H1 (cell line): ENCODE measurements around the gene JUN. TPM values are rescaled to one million over a fixed set of nuclear protein-coding genes. Genes with fewer than 3 reads are reported as not detected.

ENCODE experiments used
- CTCF ChIA-PET: fragments of 300-600 bp; sonication (Branson Sonifier 250); formaldehyde crosslinking; loops from one replicate; lab custom pipeline; 2021; ENCODE audit not compliant: partially characterized antibody; lab: Charles Lee
- POLR2A ChIA-PET: fragments of 300-600 bp; sonication (Branson Sonifier 250); formaldehyde crosslinking; loops from one replicate; lab custom pipeline; 2021; ENCODE audit warnings: inconsistent platforms; ENCODE audit not compliant: partially characterized antibody; lab: Charles Lee
- DNase-seq, 2 experiments: peaks; one replicate each; pipeline versions ENCODE4 v3.0.0 to v3.0.0-alpha.2; 2010 to 2022; ENCODE audit warnings: low spot score in 2 of 2, low read depth in 1 of 2, mixed read lengths in 1 of 2
- FAIRE-seq: peaks from 2 replicates; lab custom pipeline; 2011; peaks lifted over from hg19 to GRCh38; lab: Jason Lieb, UNC
- H2AFZ ChIP-seq: 2 replicates; pipeline ENCODE4 v1.8.1; 2012; ENCODE audit warnings: low read length, inconsistent platforms
- H2AK5ac ChIP-seq: 2 replicates; pipeline ENCODE4 v1.6.1; 2013; ENCODE audit warnings: low read depth, low read length
- H2BK120ac ChIP-seq: replicated peaks from 2 replicates; pipeline ENCODE3; 2013; ENCODE audit warnings: low read depth, low read length, inconsistent platforms
- H2BK12ac ChIP-seq: 2 replicates; pipeline ENCODE4 v1.6.1; 2013; ENCODE audit warnings: low read depth, low read length
- H2BK15ac ChIP-seq: 2 replicates; pipeline ENCODE4 v1.6.1; 2013; ENCODE audit warnings: low read length
- H2BK20ac ChIP-seq: 2 replicates; pipeline ENCODE4 v1.6.1; 2013; ENCODE audit warnings: low read length
- H2BK5ac ChIP-seq: 2 replicates; pipeline ENCODE4 v1.6.1; 2013; ENCODE audit warnings: low read depth, low read length
- H3K14ac ChIP-seq: 2 replicates; pipeline ENCODE4 v1.6.1; 2013; ENCODE audit warnings: inconsistent platforms; ENCODE audit not compliant: insufficient read length
- H3K18ac ChIP-seq: 2 replicates; pipeline ENCODE4 v1.6.1; 2013; ENCODE audit warnings: low read length; ENCODE audit errors: extremely low read depth
- H3K23ac ChIP-seq: 2 replicates; pipeline ENCODE4 v1.6.1; 2013; ENCODE audit warnings: inconsistent platforms; ENCODE audit not compliant: insufficient read length
- H3K23me2 ChIP-seq: 2 replicates; pipeline ENCODE4 v1.6.1; 2013; ENCODE audit warnings: low read depth, low read length
- H3K27ac ChIP-seq: 2 replicates; pipeline ENCODE4 v1.6.1; 2011; ENCODE audit warnings: low read depth, low read length, inconsistent platforms
- H3K27me3 ChIP-seq, 4 experiments: replicated peaks in 1 of 4; 1 replicate in 1 of 4; 2 replicates in 3 of 4; pipeline versions ENCODE4 v1.6.1 to v1.8.1; 2011 to 2013; ENCODE audit warnings: low read length in 3 of 4, mild to moderate bottlenecking in 3 of 4, inconsistent platforms in 2 of 4, mixed read lengths in 2 of 4, moderate library complexity in 1 of 4; ENCODE audit not compliant: control insufficient read depth in 3 of 4, insufficient read depth in 3 of 4; ENCODE audit errors: extremely low read depth in 1 of 4
- H3K36me3 ChIP-seq, 4 experiments: 2 replicates each; pipeline versions ENCODE4 v1.6.1 to v1.8.1; 2011 to 2013; ENCODE audit warnings: mild to moderate bottlenecking in 4 of 4, low read length in 3 of 4, moderate library complexity in 2 of 4, control low read depth in 1 of 4, inconsistent platforms in 1 of 4; ENCODE audit not compliant: insufficient read depth in 4 of 4, control insufficient read depth in 2 of 4
- H3K4ac ChIP-seq: replicated peaks from 2 replicates; pipeline ENCODE3; 2013; ENCODE audit warnings: low read length, low read depth, mixed read lengths, inconsistent platforms; ENCODE audit not compliant: insufficient read length
- H3K4me1 ChIP-seq, 4 experiments: replicated peaks in 1 of 4; 1 replicate in 1 of 4; 2 replicates in 3 of 4; pipeline versions ENCODE4 v1.6.1 to v1.8.1; 2011 to 2013; ENCODE audit warnings: low read length in 3 of 4, inconsistent platforms in 2 of 4, mixed read lengths in 1 of 4; ENCODE audit not compliant: insufficient read depth in 4 of 4, control insufficient read depth in 3 of 4
- H3K4me2 ChIP-seq, 2 experiments: 2 replicates each; pipeline versions ENCODE4 v1.6.1 to v1.8.1; 2011 to 2013; ENCODE audit warnings: low read depth in 2 of 2, low read length in 2 of 2, control low read depth in 1 of 2, inconsistent platforms in 1 of 2, mild to moderate bottlenecking in 1 of 2; ENCODE audit not compliant: insufficient read depth in 1 of 2
- H3K4me3 ChIP-seq, 4 experiments: fragments of 200-600, 300-600 bp in 1 of 4; sonication (generic), shearing (Covaris generic), sonication (Bioruptor Twin) in 1 of 4; 2 replicates each; pipeline versions ENCODE4 v1.5.1 to v1.8.1; 2011 to 2016; ENCODE audit warnings: low read length in 4 of 4, low read depth in 3 of 4, control low read depth in 2 of 4, inconsistent platforms in 2 of 4, mild to moderate bottlenecking in 2 of 4, mixed read lengths in 1 of 4, moderate library complexity in 1 of 4; ENCODE audit not compliant: insufficient read depth in 2 of 4; ENCODE audit errors: extremely low read depth in 1 of 4
- H3K56ac ChIP-seq: replicated peaks from 2 replicates; pipeline ENCODE3; 2013; ENCODE audit warnings: low read depth, mild to moderate bottlenecking, mixed read lengths, low read length, inconsistent platforms; ENCODE audit not compliant: insufficient read length
- H3K79me1 ChIP-seq: 2 replicates; pipeline ENCODE4 v1.6.1; 2013; ENCODE audit warnings: low read depth, low read length, control low read depth
- H3K79me2 ChIP-seq, 2 experiments: 2 replicates each; pipeline versions ENCODE4 v1.6.1 to v1.8.1; 2012 to 2013; ENCODE audit warnings: low read length in 2 of 2, mild to moderate bottlenecking in 2 of 2, inconsistent platforms in 1 of 2; ENCODE audit not compliant: insufficient read depth in 2 of 2, control insufficient read depth in 1 of 2
- H3K9ac ChIP-seq, 4 experiments: replicated peaks in 1 of 4; 1 replicate in 1 of 4; 2 replicates in 3 of 4; pipeline versions ENCODE4 v1.6.1 to v1.8.1; 2011 to 2013; ENCODE audit warnings: low read depth in 3 of 4, low read length in 3 of 4, control low read depth in 2 of 4, mild to moderate bottlenecking in 2 of 4, moderate library complexity in 2 of 4, inconsistent platforms in 1 of 4; ENCODE audit errors: extremely low read depth in 1 of 4
- H3K9me3 ChIP-seq, 2 experiments: 2 replicates each; pipeline versions ENCODE4 v1.6.1 to v1.8.1; 2012 to 2013; ENCODE audit warnings: mild to moderate bottlenecking in 2 of 2, moderate library complexity in 2 of 2, control low read depth in 1 of 2, inconsistent platforms in 1 of 2, low read depth in 1 of 2, low read length in 1 of 2, mixed read lengths in 1 of 2; ENCODE audit not compliant: insufficient read depth in 2 of 2
- H4K20me1 ChIP-seq, 2 experiments: replicated peaks in 1 of 2; 2 replicates each; pipeline versions ENCODE3 to v1.8.1; 2011 to 2013; ENCODE audit warnings: inconsistent platforms in 2 of 2, low read length in 2 of 2, mild to moderate bottlenecking in 1 of 2; ENCODE audit not compliant: insufficient read depth in 2 of 2, control insufficient read depth in 1 of 2
- H4K5ac ChIP-seq: 2 replicates; pipeline ENCODE4 v1.6.1; 2013; ENCODE audit warnings: low read length, low read depth, mixed read lengths, inconsistent platforms; ENCODE audit not compliant: insufficient read length
- H4K8ac ChIP-seq: 2 replicates; pipeline ENCODE4 v1.8.0; 2013; ENCODE audit warnings: mild to moderate bottlenecking, moderate library complexity, low read length, inconsistent platforms; ENCODE audit not compliant: insufficient read depth; ENCODE audit errors: extremely low read depth
- H4K91ac ChIP-seq: replicated peaks from 2 replicates; pipeline ENCODE3; 2013; ENCODE audit warnings: low read length, mixed read lengths, inconsistent platforms; ENCODE audit not compliant: insufficient read length
- ASH2L ChIP-seq: fragments of 200-600, 300-600 bp; sonication (generic); IDR thresholded peaks from one replicate; pipeline ENCODE4 v1.7.1; 2017; ENCODE audit warnings: low read length
- CBX8 ChIP-seq: fragments of 300-800, 300-1000 bp; sonication (generic); IDR thresholded peaks from 2 replicates; pipeline ENCODE4 v1.7.1; 2016; ENCODE audit warnings: low read depth, low read length, borderline replicate concordance
- CEBPB ChIP-seq: IDR thresholded peaks from 2 replicates; pipeline ENCODE4 v1.6.1; 2012; ENCODE audit warnings: low read depth, low read length
- CHD2 ChIP-seq: IDR thresholded peaks from 2 replicates; pipeline ENCODE4 v1.6.1; 2012; ENCODE audit warnings: low read length, improper control_type of control experiment
- CTBP2 ChIP-seq: IDR thresholded peaks from 2 replicates; pipeline ENCODE4 v1.7.0; 2011; ENCODE audit warnings: borderline replicate concordance, mild to moderate bottlenecking, moderate library complexity, mixed read lengths, low read length; ENCODE audit not compliant: insufficient read depth, insufficient read length
- CTCF ChIP-seq, 3 experiments: IDR thresholded peaks; 1 replicate in 2 of 3; 2 replicates in 1 of 3; pipeline versions ENCODE4 v1.5.1 to v1.6.1; 2011; ENCODE audit warnings: low read length in 3 of 3, mild to moderate bottlenecking in 3 of 3, inconsistent platforms in 2 of 3, low read depth in 1 of 3, moderate library complexity in 1 of 3; ENCODE audit not compliant: insufficient read depth in 1 of 3; ENCODE audit errors: control extremely low read depth in 1 of 3
- HDAC6 ChIP-seq: IDR thresholded peaks from one replicate; pipeline ENCODE4 v1.7.1; 2012; ENCODE audit warnings: low read depth, mild to moderate bottlenecking, inconsistent platforms, low read length, moderate library complexity
- KDM4A ChIP-seq: IDR thresholded peaks from one replicate; pipeline ENCODE4 v1.7.1; 2012; ENCODE audit warnings: low read depth, mild to moderate bottlenecking, moderate library complexity, low read length, inconsistent platforms; ENCODE audit not compliant: severe bottlenecking
- RAD21 ChIP-seq, 2 experiments: IDR thresholded peaks in 1 of 2; conservative IDR thresholded peaks in 1 of 2; 2 replicates each; pipeline ENCODE4 v1.6.1; 2011; ENCODE audit warnings: low read depth in 2 of 2, low read length in 2 of 2, improper control_type of control experiment in 1 of 2, inconsistent platforms in 1 of 2, mild to moderate bottlenecking in 1 of 2, moderate library complexity in 1 of 2
- SP2 ChIP-seq: IDR thresholded peaks from 2 replicates; pipeline ENCODE4 v1.6.1; 2012; ENCODE audit warnings: mild to moderate bottlenecking, low read length, inconsistent platforms
- WGBS, 2 experiments: shearing (Covaris generic) in 1 of 2; methylation state at CpG; one replicate each; pipeline versions ENCODE4 v1.1.6 to v1.1.7; 2013 to 2015; ENCODE audit warnings: low lambda C conversion rate in 2 of 2, mixed read lengths in 2 of 2, inconsistent platforms in 1 of 2, low coverage in 1 of 2, missing lambda C conversion rate in 1 of 2; ENCODE audit not compliant: insufficient replicate concordance in 2 of 2, insufficient coverage in 1 of 2, insufficient read length in 1 of 2; ENCODE audit errors: extremely low coverage in 1 of 2, missing lambda C conversion rate in 1 of 2; 5-methylcytosine and 5-hydroxymethylcytosine counted together
- polyA plus RNA-seq, 7 experiments: library from polyadenylated mRNA; depleted of rRNA in 3 of 7; stranded (reverse) in 5 of 7; unstranded in 2 of 7; fragments of >200 nt in 5 of 7; fragments of 200-250 nt in 2 of 7; gene quantifications; 1 replicate in 5 of 7; 2 replicates in 1 of 7; 4 replicates in 1 of 7; pipeline versions ENCODE4 v1.2.1 to v1.2.3, GENCODE V29; 2011 to 2013; ENCODE audit warnings: missing spikeins in 2 of 7, mixed read lengths in 2 of 7
- total RNA-seq: library from RNA; stranded (reverse); fragmentation: NEBNext Ultra II Directional; extraction: Animal tissue kit (Norgen Biotek cat#: 25700); gene quantifications from 2 replicates; pipeline ENCODE4 v1.2.1, GENCODE V29; 2021

Gene JUN
- total and polyA plus RNA-seq, 2 of the 8 experiments (the other 6 are each of a cell fraction or from before 2014, with no cell fraction given), result 4.4 to 10.9 TPM

GRCh38 chr1:58804853-58805565, 21.2 kb upstream of the JUN start:
- H2BK5ac ChIP-seq, result no peak overlapping the region
- no peak overlapping the region for H2BK15ac ChIP-seq
- no peaks in the 10 kb centered on the region; the same call in 1 of the 2 replicates for H3K23me2 ChIP-seq
- H3K18ac ChIP-seq, result no peak overlapping the region; the same call in 1 of the 2 replicates
- FAIRE-seq (no peak), DNase-seq (no peak)
- H4K20me1 ChIP-seq, result no peaks in the 10 kb centered on the region
- H3K9me3 ChIP-seq, result no peaks in the 10 kb centered on the region
- no peak overlapping the region for H2BK120ac ChIP-seq
- no peak overlapping the region for H2BK20ac ChIP-seq
- no peak overlapping the region for H4K8ac ChIP-seq
- peaks cover 0 to 2% (median 0%) of the 10 kb centered on the region in 4 experiments; a peak in 2 of 7 replicates for H3K4me1 ChIP-seq
- H2AK5ac ChIP-seq, result no peak overlapping the region
- no peak overlapping the region for H3K4me2 ChIP-seq
- no peak overlapping the region for H3K56ac ChIP-seq
- WGBS, 2 experiments, result 87% methylated on average over 3 of the region's 3 CpGs; no CpG with 5 or more reads in 1 of the 2 experiments
- no peak overlapping the region for H3K14ac ChIP-seq
- H2BK12ac ChIP-seq, result no peak overlapping the region
- H3K79me2 ChIP-seq, result no peaks in the 10 kb centered on the region
- ChIA-PET POLR2A (no interaction called here), CTCF (interaction anchor here (0.6 to 1.2 kb wide), 5 partner anchors 15 to 894 kb away, joined by 3 to 5 read pairs (median 3); no protein-coding TSS in a partner anchor)
- H3K36me3 ChIP-seq, result no peaks in the 10 kb centered on the region
- H3K27me3 ChIP-seq, result no peaks in the 10 kb centered on the region
- no peak for TF ChIP-seq HDAC6
- TF ChIP-seq KDM4A, result no peak
- TF ChIP-seq SP2, result no peak
- peak; percentile 20 to 23; a peak in 3 of 4 replicates for TF ChIP-seq RAD21 (IDR thresholded peaks at IDR 0.05 in 1 of 2, conservative IDR thresholded peaks at IDR 0.05 in 1 of 2; ENCODE audit: low read depth in 2 of 2, low read length in 2 of 2)
- TF ChIP-seq CTCF (IDR thresholded peaks at IDR 0.05; ENCODE audit: control extremely low read depth in 1 of 3, insufficient read depth in 1 of 3, low read depth in 1 of 3, low read length in 3 of 3), result peak in 2 of 3 experiments; percentile 8 to 23; a peak in 3 of 4 replicates
- no peak for TF ChIP-seq ASH2L
- no peak for TF ChIP-seq CEBPB
- no peak for TF ChIP-seq CBX8
- TF ChIP-seq CHD2, result no peak
- no peak for TF ChIP-seq CTBP2
- H3K23ac ChIP-seq, result no peak overlapping the region
- no peak overlapping the region for H3K4ac ChIP-seq
- H3K27ac ChIP-seq, result no peak overlapping the region
- no peak overlapping the region for H2AFZ ChIP-seq
- no peak overlapping the region for H3K9ac ChIP-seq
- no peak overlapping the region for H3K4me3 ChIP-seq
- H4K91ac ChIP-seq, result no peak overlapping the region
- H4K5ac ChIP-seq, result no peak overlapping the region
- H3K79me1 ChIP-seq, result no peaks in the 10 kb centered on the region
